Measurements from ENCODE around the gene TCN1. TPM values are rescaled to one million over a fixed set of nuclear protein-coding genes. Genes with fewer than 3 reads are reported as not detected.

Gene TCN1
- total and polyA plus RNA-seq, 4 donors: 0.43 to 4.9 (median 3.7) TPM

GRCh38 chr11:59878575-59878974 lies 12.3 kb upstream of the TCN1 start, which contains the start of gene OOSP3:
Gene OOSP3, plus strand, starts transcription at chr11:59878782. Its CDS starts 27 bp downstream, at chr11:59878809.
- H3K9me3 ChIP-seq (ENCODE audit: control insufficient read depth in 4 of 4, insufficient read depth in 3 of 4, low read length in 3 of 4): peaks cover 0 to 2% (median 0%) of the 10 kb centered on the region in 4 donors
- WGBS, 2 donors: 76 to 82% methylated on average over 5 of the region's 5 CpGs
- no peak within 1 kb of the TSS for H3K4me3 ChIP-seq
- H3K4me1 ChIP-seq (ENCODE audit: control insufficient read depth in 5 of 5, insufficient read depth in 5 of 5, low read length in 5 of 5): no peaks in the 10 kb centered on the region
- DNase-seq (no peak), ATAC-seq (ENCODE audit: insufficient read depth, low FRiP score) (no peak)
- H3K27ac ChIP-seq (ENCODE audit: low read depth in 1 of 2, low read length in 1 of 2): no peak within 1 kb of the TSS
- no peaks in the 10 kb centered on the region for H3K36me3 ChIP-seq (ENCODE audit: control insufficient read depth in 4 of 4, insufficient read depth in 4 of 4, low read length in 4 of 4)
- H3K9ac ChIP-seq (ENCODE audit: insufficient read depth in 1 of 2, low read length in 2 of 2): no peak within 1 kb of the TSS
- no peaks in the 10 kb centered on the region for H3K27me3 ChIP-seq (ENCODE audit: control insufficient read depth in 3 of 3, insufficient read depth in 3 of 3, low read length in 2 of 3)
- TF ChIP-seq CTCF (IDR thresholded peaks at IDR 0.05; ENCODE audit: control extremely low read depth, extremely low read depth): no peak

- Histone ChIP-seq H3K27me3 (ENCODE audit: control insufficient read depth in 3 of 3, insufficient read depth in 3 of 3, low read length in 2 of 3) (no peaks in the 10 kb centered on the region), H3K4me1 (ENCODE audit: control insufficient read depth in 5 of 5, insufficient read depth in 5 of 5, low read length in 5 of 5) (no peaks in the 10 kb centered on the region), H3K4me3 (no peak overlapping the region), H3K36me3 (ENCODE audit: control insufficient read depth in 4 of 4, insufficient read depth in 4 of 4, low read length in 4 of 4) (no peaks in the 10 kb centered on the region), H3K9ac (ENCODE audit: insufficient read depth in 1 of 2, low read length in 2 of 2) (no peak overlapping the region), H3K27ac (ENCODE audit: low read depth in 1 of 2, low read length in 1 of 2) (no peak overlapping the region), H3K9me3 (ENCODE audit: control insufficient read depth in 4 of 4, insufficient read depth in 3 of 4, low read length in 3 of 4) (peaks cover 0 to 2% (median 0%) of the 10 kb centered on the region in 4 donors)
- ATAC-seq (ENCODE audit: insufficient read depth, low FRiP score): no peak
- no peak for TF ChIP-seq CTCF (IDR thresholded peaks at IDR 0.05; ENCODE audit: control extremely low read depth, extremely low read depth)
- no peak for DNase-seq
These were observed 11.5 kb upstream of the TCN1 start for GRCh38 chr11:59877784-59878183.

- no peaks in the 10 kb centered on the region for H3K36me3 ChIP-seq (ENCODE audit: control insufficient read depth in 4 of 4, insufficient read depth in 4 of 4, low read length in 4 of 4)
- H3K4me3 ChIP-seq: no peak overlapping the region
- no peak overlapping the region for H3K27ac ChIP-seq (ENCODE audit: low read depth in 1 of 2, low read length in 1 of 2)
- H3K27me3 ChIP-seq (ENCODE audit: control insufficient read depth in 3 of 3, insufficient read depth in 3 of 3, low read length in 2 of 3): no peaks in the 10 kb centered on the region
- no peak for TF ChIP-seq CTCF (IDR thresholded peaks at IDR 0.05; ENCODE audit: control extremely low read depth, extremely low read depth)
- DNase-seq (no peak), ATAC-seq (ENCODE audit: insufficient read depth, low FRiP score) (no peak)
- no peak overlapping the region for H3K9ac ChIP-seq (ENCODE audit: insufficient read depth in 1 of 2, low read length in 2 of 2)
- peaks cover 0 to 2% (median 0%) of the 10 kb centered on the region in 4 donors for H3K9me3 ChIP-seq (ENCODE audit: control insufficient read depth in 4 of 4, insufficient read depth in 3 of 4, low read length in 3 of 4)
- no peaks in the 10 kb centered on the region for H3K4me1 ChIP-seq (ENCODE audit: control insufficient read depth in 5 of 5, insufficient read depth in 5 of 5, low read length in 5 of 5)
These were observed 11.0 kb upstream of the TCN1 start for GRCh38 chr11:59877325-59877724.

GRCh38 chr11:59875856-59876519 lies 9.7 kb upstream of the TCN1 start:
- H3K27ac ChIP-seq (ENCODE audit: low read depth in 1 of 2, low read length in 1 of 2): no peak overlapping the region
- H3K4me1 ChIP-seq (ENCODE audit: control insufficient read depth in 5 of 5, insufficient read depth in 5 of 5, low read length in 5 of 5): no peaks in the 10 kb centered on the region
- no peaks in the 10 kb centered on the region for H3K36me3 ChIP-seq (ENCODE audit: control insufficient read depth in 4 of 4, insufficient read depth in 4 of 4, low read length in 4 of 4)
- H3K4me3 ChIP-seq: no peak overlapping the region
- DNase-seq (no peak), ATAC-seq (ENCODE audit: insufficient read depth, low FRiP score) (no peak)
- H3K9ac ChIP-seq (ENCODE audit: insufficient read depth in 1 of 2, low read length in 2 of 2): no peak overlapping the region
- TF ChIP-seq CTCF (IDR thresholded peaks at IDR 0.05; ENCODE audit: control extremely low read depth, extremely low read depth): no peak
- 69 to 82% methylated on average over 9 of the region's 9 CpGs for WGBS, 2 donors
- H3K9me3 ChIP-seq (ENCODE audit: control insufficient read depth in 4 of 4, insufficient read depth in 3 of 4, low read length in 3 of 4): peaks cover 0 to 2% (median 0%) of the 10 kb centered on the region in 4 donors
- no peaks in the 10 kb centered on the region for H3K27me3 ChIP-seq (ENCODE audit: control insufficient read depth in 3 of 3, insufficient read depth in 3 of 3, low read length in 2 of 3)
